ENCODE data around the gene ONECUT1.

DNA sequence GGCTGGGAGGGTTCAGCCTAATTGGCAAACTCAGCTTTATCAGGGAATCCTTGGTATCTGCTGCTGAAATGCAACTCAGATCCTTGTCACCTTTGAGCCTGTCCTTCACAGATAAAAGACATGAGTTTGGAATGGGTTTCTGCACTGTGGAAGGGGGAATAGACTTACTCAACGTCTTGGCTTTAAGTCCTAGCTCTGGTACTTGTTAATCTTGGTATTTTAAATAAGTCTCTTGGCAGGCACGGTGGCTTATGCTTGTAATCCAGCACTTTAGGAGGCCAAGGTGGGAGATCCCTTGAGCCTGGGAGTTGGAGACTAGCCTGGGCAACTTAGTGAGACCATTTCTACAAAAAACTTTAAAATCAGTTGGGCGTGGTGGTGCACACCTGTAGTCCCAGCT lies 55.8 kb downstream of the ONECUT1 start:
- TF ChIP-seq POLR2AphosphoS5 (IDR thresholded peaks at IDR 0.05; ENCODE audit: low read length) (no peak), EGR1 (IDR thresholded peaks at IDR 0.05; ENCODE audit: borderline replicate concordance in 1 of 2, low read depth in 2 of 2, low read length in 2 of 2) (no peak), FOXM1 (IDR thresholded peaks at IDR 0.05; ENCODE audit: low read depth, low read length) (no peak), CBX3 (IDR thresholded peaks at IDR 0.05; ENCODE audit: borderline replicate concordance, low read depth) (no peak), TARDBP (IDR thresholded peaks at IDR 0.05; ENCODE audit: borderline replicate concordance) (no peak), NFYB (IDR thresholded peaks at IDR 0.05; ENCODE audit: insufficient read depth, low read depth, low read length) (no peak)
- TF ChIP-seq, protein P1, sequence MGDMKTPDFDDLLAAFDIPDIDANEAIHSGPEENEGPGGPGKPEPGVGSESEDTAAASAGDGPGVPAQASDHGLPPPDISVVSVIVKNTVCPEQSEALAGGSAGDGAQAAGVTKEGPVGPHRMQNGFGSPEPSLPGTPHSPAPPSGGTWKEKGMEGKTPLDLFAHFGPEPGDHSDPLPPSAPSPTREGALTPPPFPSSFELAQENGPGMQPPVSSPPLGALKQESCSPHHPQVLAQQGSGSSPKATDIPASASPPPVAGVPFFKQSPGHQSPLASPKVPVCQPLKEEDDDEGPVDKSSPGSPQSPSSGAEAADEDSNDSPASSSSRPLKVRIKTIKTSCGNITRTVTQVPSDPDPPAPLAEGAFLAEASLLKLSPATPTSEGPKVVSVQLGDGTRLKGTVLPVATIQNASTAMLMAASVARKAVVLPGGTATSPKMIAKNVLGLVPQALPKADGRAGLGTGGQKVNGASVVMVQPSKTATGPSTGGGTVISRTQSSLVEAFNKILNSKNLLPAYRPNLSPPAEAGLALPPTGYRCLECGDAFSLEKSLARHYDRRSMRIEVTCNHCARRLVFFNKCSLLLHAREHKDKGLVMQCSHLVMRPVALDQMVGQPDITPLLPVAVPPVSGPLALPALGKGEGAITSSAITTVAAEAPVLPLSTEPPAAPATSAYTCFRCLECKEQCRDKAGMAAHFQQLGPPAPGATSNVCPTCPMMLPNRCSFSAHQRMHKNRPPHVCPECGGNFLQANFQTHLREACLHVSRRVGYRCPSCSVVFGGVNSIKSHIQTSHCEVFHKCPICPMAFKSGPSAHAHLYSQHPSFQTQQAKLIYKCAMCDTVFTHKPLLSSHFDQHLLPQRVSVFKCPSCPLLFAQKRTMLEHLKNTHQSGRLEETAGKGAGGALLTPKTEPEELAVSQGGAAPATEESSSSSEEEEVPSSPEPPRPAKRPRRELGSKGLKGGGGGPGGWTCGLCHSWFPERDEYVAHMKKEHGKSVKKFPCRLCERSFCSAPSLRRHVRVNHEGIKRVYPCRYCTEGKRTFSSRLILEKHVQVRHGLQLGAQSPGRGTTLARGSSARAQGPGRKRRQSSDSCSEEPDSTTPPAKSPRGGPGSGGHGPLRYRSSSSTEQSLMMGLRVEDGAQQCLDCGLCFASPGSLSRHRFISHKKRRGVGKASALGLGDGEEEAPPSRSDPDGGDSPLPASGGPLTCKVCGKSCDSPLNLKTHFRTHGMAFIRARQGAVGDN (IDR thresholded peaks at IDR 0.05), result no peak
- TF ChIP-seq, protein P2, sequence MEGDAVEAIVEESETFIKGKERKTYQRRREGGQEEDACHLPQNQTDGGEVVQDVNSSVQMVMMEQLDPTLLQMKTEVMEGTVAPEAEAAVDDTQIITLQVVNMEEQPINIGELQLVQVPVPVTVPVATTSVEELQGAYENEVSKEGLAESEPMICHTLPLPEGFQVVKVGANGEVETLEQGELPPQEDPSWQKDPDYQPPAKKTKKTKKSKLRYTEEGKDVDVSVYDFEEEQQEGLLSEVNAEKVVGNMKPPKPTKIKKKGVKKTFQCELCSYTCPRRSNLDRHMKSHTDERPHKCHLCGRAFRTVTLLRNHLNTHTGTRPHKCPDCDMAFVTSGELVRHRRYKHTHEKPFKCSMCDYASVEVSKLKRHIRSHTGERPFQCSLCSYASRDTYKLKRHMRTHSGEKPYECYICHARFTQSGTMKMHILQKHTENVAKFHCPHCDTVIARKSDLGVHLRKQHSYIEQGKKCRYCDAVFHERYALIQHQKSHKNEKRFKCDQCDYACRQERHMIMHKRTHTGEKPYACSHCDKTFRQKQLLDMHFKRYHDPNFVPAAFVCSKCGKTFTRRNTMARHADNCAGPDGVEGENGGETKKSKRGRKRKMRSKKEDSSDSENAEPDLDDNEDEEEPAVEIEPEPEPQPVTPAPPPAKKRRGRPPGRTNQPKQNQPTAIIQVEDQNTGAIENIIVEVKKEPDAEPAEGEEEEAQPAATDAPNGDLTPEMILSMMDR (IDR thresholded peaks at IDR 0.05 in 2 of 3, conservative IDR thresholded peaks at IDR 0.05 in 1 of 3; ENCODE audit: control insufficient read depth in 2 of 3, extremely low read depth in 1 of 3, insufficient read depth in 1 of 3, low read depth in 3 of 3, low read length in 3 of 3), result no peak
- TF ChIP-seq, protein P3, sequence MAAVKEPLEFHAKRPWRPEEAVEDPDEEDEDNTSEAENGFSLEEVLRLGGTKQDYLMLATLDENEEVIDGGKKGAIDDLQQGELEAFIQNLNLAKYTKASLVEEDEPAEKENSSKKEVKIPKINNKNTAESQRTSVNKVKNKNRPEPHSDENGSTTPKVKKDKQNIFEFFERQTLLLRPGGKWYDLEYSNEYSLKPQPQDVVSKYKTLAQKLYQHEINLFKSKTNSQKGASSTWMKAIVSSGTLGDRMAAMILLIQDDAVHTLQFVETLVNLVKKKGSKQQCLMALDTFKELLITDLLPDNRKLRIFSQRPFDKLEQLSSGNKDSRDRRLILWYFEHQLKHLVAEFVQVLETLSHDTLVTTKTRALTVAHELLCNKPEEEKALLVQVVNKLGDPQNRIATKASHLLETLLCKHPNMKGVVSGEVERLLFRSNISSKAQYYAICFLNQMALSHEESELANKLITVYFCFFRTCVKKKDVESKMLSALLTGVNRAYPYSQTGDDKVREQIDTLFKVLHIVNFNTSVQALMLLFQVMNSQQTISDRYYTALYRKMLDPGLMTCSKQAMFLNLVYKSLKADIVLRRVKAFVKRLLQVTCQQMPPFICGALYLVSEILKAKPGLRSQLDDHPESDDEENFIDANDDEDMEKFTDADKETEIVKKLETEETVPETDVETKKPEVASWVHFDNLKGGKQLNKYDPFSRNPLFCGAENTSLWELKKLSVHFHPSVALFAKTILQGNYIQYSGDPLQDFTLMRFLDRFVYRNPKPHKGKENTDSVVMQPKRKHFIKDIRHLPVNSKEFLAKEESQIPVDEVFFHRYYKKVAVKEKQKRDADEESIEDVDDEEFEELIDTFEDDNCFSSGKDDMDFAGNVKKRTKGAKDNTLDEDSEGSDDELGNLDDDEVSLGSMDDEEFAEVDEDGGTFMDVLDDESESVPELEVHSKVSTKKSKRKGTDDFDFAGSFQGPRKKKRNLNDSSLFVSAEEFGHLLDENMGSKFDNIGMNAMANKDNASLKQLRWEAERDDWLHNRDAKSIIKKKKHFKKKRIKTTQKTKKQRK (IDR thresholded peaks at IDR 0.05; ENCODE audit: low read depth, low read length), result no peak
- TF ChIP-seq, protein P4, sequence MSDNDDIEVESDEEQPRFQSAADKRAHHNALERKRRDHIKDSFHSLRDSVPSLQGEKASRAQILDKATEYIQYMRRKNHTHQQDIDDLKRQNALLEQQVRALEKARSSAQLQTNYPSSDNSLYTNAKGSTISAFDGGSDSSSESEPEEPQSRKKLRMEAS (IDR thresholded peaks at IDR 0.05; ENCODE audit: low read depth, low read length), result no peak
- TF ChIP-seq, protein P5, sequence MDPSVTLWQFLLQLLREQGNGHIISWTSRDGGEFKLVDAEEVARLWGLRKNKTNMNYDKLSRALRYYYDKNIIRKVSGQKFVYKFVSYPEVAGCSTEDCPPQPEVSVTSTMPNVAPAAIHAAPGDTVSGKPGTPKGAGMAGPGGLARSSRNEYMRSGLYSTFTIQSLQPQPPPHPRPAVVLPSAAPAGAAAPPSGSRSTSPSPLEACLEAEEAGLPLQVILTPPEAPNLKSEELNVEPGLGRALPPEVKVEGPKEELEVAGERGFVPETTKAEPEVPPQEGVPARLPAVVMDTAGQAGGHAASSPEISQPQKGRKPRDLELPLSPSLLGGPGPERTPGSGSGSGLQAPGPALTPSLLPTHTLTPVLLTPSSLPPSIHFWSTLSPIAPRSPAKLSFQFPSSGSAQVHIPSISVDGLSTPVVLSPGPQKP (IDR thresholded peaks at IDR 0.05; ENCODE audit: low read depth, low read length), result no peak
